NT2/D1 (cell line): ENCODE data around the gene LSS.

Source experiments
- YY1 ChIP-seq: IDR thresholded peaks from 2 replicates; pipeline ENCODE4 v1.6.1; 2011; ENCODE audit not compliant: insufficient read length, insufficient read depth
- ZNF274 ChIP-seq: IDR thresholded peaks from 2 replicates; pipeline ENCODE4 v1.6.1; 2011; ENCODE audit warnings: mild to moderate bottlenecking, low read depth, low read length

DNA sequence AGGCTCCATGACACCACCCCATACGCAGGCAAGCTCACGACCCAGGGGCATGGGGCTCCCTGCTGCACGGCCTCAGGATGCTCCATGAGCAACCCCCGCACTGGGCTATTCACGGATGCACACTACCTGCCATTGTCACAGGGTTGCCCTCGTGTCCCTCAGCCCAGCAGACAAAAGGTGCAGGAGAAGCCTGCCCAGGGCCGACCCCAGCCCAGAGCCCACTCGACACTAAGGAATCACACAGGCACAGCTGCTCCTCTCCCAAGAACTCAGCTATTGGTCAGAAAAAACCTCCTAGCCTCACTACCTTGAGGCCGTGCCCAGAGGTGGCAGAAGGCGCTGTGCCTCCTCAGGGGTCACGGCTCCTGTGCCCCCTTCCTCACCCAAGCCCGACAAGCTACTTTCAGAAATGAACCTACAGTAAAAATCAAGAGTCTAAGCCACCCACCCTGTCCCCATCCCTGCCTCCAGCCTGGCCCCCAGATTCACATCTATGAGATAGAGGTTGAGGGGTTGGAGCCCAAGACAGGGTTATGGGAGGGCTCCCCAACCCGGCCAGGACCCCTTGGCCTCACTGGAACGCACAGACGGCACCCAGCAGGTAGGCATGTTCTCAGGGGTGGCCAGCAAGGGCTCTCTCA, 38.0 kb downstream of the LSS start:
- TF ChIP-seq YY1 (no peak), ZNF274 (no peak)
